Posterior cingulate gyrus (tissue), 11 donors: ENCODE results near the gene PTPRN2.

ENCODE experiments used
- DNase-seq, 10 donors: peaks; one replicate each; pipeline versions ENCODE4 v3.0.0 to v3.0.0-alpha.2; 2020 to 2021; ENCODE audit warnings: mixed read lengths in 3 of 10
- intact Hi-C: fragments of 100-400 bp; cut with DNase I; formaldehyde crosslinking; loops from one replicate; pipeline ENCODE4 v1.15.1; 2023

PTPRN2 gene

DNA sequence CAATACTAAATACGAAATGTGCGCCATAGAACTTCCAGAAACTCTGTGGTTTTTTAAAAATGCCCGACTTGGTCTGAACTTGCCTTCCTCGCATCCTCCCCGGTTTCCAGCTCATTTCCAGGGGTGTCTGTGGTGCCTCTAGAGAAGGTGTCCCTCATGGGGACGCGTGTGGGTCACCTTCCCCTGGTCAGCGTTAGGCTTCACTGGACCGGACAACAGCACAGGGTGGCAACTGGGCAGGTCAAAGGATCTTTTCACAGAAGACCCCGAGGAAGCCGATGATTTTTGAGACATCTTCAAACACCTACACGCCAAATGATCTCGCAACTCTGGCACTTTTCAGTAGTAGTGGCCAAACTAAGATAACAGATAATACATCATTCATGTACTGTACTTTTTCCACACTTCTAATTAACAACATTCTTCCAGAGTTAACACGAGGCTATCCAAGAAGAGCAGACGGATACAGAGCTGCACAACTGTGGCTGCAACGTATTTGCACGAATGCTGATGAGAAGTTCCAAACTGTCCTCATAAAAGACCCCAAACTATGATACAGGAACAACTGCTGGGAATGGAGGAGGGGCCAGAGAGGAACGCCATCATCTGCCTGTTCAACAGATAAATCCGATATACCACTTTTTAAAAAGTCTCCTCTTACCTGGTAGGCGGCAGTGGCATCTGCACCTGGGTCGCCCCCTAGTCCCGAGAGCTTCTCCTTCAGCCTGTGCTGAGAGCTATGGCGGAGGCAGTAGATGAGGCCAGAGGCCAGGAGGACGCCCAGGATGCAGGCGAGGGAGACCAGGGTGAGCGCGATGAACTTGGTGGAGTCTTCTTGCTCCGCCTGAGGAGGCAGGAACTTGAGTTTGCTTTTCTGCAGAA, 905.3 kb downstream of the PTPRN2 start:
- intact Hi-C loops: loop anchor here (10.0 kb wide), 2 partner anchors 78 to 248 kb away; no protein-coding TSS in a partner anchor

DNA sequence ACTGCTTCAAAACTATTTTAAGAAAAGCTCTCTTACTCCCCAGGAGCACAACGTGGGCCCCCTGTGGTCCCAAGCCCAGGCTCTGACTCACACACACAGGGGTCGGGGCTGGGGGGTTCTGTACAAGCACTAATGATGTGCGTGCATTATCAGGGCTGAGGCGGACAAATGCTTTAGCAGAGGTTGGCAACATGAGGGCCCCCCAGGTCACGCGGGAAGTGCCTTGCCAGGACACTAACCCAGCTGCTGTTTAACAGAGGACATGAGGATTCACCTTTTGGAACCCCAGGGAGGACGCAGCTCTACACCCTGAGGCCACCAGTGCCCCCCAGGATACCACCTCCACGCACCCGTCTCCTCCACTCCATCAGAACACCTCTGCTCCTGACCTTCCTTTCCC, 908.0 kb downstream of the PTPRN2 start:
- peak in 2 of 10 donors; percentile 2 to 62 for DNase-seq
- intact Hi-C loops: loop anchor here (10.0 kb wide), 2 partner anchors 75 to 245 kb away; no protein-coding TSS in a partner anchor

More for the DNA sequence above, 905.3 kb downstream of the PTPRN2 start:
- peak in 3 of 10 donors; percentile 4 to 56 (median 48) for DNase-seq

DNA sequence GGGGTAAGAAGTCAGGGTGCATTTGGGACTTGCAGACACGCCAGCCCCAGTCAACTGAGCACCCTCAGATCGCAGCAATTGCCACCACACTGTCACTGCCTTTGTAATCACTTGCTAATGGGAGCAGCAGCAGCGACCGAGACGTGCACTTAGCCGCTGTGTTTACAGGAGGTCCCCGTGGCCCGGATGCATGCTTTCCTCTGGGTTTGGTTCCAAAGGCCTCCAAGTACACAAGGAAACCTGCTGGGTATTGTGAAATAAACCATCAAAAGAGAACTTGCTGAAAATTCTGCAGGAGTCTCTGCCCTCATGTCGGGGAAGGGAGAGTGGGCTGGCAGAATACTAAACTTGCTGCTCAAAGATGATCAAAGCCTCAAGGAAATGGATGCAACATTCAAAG, 909.1 kb downstream of the PTPRN2 start:
- intact Hi-C loops: no loop called here
- DNase-seq: peak in 5 of 10 donors; percentile 14 to 81 (median 64)

DNA sequence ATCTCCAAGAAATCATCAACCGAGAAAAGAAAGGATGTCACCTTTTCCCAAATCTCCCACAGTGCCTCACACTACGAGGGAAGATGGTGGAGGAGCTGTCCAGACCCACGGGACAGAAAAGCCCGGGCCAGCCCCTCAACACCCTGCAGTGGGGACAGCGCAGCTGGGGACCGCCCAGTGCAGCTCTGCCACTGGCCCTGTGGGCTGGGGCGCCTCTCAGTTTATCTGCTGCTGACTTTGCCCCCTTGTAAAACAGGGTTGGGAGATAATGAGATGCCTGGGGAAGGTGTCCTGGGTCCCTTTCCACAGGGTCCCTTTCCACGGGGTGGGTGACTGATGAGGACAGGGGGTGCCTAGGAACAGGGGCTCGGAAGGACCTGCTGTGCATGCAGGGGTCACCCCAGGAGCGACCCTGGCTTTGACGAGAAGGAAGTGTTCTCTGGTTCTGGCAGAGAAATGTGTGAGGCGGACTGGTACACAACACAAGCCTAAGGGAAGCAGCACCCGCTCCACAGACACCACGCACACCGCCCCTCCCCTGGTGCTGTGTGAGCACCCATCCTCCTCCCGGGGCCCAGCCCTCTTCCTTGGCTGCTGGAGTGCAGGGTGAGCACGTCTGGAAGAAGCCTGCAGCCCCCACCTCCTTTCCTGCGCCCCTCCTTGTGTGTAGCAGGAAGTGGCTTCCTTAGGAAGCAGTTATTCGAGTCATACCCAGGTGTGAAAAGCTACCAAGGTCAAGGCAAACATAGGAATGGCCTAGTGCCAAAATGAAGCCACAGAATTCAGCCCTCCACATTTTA, 911.0 kb downstream of the PTPRN2 start:
- DNase-seq: peak in 4 of 10 donors; percentile 7 to 71 (median 59)
- intact Hi-C loops: no loop called here

DNA sequence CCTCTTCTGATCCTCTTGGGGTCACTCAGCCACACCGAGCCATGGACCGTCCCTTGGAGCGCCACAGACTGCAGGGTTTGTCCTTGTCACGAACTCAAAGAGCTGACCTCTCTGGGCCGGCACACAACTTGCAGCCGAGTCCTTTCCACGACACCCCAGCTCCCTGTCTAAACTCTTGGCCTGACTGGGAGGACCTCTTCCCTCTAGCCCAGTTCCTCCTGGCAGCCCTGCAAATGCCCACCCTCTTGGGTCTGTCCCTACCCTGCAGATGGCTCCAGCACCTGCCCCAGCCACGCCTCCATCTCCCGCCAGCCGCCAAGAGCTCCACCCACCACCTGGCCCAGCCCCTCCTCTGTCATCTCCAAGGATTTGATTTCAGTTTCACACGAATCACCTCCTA, 911.6 kb downstream of the PTPRN2 start:
- DNase-seq: peak in 4 of 10 donors; percentile 12 to 70 (median 60)
- intact Hi-C loops: no loop called here

DNA sequence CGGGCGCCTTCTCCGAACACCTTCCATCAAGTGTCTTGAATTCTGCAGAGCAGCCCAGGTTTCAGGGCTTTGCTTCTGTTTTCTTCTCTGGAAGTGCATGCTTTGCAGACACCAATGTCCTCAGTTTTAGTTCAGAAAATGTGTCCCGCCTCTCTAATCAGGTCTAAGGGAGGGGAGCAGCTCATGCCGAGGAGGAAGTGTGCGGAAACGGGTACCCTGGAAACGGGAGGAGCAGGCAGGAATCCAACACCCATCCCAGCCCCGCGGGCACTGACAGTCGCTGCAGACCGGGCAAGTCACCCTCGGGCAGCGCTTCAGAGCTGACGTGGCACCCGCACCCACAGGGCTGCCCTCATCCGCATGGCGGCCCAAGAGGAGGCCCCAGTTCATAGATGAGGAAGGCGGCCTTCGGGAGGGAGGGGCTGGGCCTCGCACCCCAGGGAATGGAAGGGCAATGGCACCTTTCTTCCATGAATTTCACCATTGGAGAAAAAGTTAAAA, 912.1 kb downstream of the PTPRN2 start:
- intact Hi-C loops: no loop called here
- peak in 5 of 10 donors; percentile 7 to 83 (median 62) for DNase-seq

DNA sequence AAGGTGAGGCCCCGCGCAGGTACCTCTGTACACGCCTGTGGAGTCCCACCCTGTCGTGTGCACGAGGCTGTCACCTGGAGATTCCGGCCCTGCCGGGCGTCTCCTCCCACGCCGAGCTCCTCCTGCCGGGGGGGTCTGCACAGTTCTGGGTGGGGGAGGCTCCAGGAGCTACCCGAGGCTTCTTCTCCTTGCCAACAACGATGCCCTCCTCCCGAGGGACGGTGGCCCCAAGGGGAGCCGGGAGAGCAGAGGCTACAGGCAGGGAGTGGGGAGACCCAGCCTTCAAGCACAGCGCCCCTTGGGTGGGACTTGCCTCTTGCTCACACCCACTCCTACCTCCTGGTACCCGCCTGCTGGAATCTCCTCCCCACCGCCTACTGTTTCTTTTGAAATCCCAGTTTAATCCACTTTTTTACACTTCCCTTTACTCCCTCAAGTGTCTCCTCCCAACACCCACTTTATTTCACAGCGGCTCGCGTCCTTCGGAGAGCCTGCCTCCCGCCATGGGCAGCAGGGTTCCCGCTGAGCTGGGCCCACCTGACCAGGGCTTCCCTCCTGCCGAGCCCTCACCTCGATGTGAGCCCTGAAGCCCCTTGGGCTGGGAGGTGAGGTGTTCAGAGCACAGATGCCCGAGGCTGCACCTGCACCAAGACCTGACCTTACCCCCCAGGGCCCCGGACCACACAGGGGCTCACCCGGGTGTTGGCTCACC, 912.8 kb downstream of the PTPRN2 start:
- DNase-seq: peak in 4 of 10 donors; percentile 9 to 77 (median 64)

DNA sequence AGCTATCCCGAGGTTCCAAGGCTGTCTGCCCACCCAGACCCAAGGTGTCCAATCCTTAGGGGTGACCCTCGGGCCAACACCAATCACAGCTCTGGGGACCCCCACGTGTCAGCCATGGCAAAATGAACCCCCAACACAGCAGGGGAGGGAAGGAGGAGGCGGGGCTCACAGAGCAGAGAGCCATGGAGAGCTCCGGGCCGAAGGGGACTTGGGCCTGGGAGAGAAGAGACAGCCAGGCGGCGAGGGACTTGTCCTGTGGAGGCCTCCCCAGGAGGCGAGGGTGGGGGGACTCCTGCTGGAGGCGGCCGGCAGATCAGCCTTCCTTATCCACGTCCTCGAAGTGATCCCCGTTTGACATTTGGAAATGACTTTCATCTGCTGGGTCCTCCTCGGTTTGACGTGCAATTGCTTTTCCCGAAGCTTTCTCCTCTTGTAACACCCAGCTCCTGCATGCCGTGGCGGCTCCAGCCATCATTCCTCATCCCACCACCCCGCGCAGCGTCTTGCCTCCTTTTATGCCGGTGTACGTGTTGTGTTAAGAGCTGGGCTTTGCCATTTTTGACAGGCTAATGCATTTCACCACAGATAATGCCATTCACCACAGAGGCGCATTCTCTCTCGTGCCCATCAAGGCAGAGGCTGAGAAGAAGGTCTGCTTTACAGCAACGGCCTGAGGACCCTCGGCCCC, 913.5 kb downstream of the PTPRN2 start:
- peak in 5 of 10 donors; percentile 3 to 78 (median 59) for DNase-seq
- intact Hi-C loops: no loop called here

More for the DNA sequence above, 912.8 kb downstream of the PTPRN2 start:
- intact Hi-C loops: no loop called here

DNA sequence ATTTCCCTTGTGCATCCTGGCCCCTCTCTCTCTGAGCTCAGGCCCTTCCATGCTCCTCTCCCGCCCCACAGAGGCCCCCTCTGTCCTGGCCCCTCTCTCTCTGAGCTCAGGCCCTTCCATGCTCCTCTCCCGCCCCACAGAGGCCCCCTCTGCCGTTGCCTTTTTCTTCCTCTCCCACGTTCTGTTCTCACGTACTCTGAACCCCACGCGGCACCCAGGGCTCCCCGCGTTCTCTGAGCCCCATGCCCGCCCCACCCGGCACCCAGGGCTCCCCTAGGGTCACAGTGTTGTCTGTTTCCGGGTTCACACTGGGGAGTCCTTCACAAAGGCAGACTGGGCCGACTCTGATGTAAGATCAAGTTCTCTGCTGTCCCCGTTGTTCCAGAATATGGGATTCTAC, 914.0 kb downstream of the PTPRN2 start:
- intact Hi-C loops: no loop called here
- peak in 1 of 10 donors; percentile 39 for DNase-seq

DNA sequence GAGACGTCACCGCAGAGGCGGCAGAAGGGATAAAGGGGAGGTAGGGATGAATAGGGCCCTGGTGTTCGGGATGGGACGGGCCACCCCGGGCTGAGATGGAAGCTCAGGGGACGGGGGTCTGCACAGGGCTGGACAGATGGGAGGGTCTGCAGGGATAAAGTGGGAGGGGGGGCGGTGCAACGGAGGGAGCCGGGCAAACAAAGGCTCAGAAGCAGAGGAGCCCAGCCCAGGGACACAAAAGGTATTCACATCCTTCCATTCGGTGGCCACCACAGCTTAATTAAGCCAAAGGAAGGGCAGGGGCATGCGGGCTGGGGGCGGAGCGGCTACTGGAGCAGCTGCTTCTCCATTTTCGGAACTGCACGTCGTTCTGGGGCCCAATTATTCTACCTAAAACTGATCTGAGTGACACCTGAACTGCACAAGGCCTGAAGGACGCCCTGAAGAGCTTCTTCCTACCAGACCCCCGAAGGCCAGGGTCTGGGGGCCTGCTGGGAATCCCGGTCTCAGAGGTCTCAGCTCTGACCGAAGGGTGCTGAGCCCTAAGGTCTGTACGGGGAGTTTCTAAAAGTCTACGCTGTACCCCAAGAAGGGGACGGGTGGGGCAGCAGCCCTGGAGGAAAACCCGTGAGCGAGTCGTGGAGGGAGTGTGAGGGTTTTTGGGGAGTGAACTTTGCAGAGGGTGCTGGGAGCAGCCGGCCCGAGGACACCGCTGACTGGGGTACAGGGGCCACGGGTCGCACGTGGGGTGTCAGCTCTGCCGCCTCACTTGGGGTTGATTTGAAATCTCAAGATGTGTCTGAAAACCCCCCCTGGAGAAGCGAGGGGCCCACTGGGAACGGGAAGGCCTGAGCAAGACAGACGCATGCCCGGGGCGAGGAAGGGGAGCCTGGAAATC, 916.0 kb downstream of the PTPRN2 start:
- intact Hi-C loops: no loop called here
- DNase-seq: peak in 4 of 10 donors; percentile 13 to 68 (median 63)

DNA sequence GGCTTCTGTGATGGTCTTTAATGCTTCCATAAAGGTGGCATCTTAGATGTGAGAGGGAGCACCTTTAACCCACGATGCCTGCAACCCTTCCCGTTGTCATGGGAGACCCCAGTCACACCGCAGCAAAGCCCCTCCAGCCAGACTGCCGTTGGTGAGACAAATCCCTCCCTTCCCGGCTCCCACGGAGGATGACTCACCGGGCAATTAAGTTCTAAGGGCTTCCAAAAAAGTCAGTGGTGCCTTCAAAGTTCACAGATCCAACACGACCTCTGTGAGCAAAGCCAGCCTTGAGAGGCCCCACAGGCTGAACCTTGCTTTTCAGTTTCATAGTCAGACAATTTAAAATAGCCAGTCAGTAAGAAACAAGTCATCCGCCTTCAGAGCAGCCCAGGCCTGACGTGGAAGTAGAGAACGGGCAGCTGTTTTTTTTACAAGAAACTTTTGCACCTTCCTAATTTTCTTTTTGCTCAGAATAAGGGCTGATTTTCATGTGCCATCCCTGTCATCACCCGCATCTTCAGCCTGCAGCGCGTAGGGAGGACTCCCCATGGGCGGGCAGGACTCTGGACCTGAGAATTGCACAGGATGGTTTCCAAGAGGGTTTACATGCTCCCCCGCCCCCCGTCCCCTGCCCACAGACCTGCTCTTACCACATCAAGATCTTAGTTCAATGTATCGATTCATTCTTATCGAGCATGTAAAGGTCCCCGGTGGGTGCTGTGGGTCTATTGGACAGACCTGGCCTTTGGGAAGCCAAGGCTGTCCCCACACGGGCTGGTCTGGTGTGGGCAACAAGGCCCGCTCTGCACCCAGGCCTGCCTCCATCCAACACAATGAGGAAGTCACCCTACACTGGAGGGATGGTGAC, 916.9 kb downstream of the PTPRN2 start:
- DNase-seq: peak in 5 of 10 donors; percentile 11 to 76 (median 47)
- intact Hi-C loops: no loop called here

DNA sequence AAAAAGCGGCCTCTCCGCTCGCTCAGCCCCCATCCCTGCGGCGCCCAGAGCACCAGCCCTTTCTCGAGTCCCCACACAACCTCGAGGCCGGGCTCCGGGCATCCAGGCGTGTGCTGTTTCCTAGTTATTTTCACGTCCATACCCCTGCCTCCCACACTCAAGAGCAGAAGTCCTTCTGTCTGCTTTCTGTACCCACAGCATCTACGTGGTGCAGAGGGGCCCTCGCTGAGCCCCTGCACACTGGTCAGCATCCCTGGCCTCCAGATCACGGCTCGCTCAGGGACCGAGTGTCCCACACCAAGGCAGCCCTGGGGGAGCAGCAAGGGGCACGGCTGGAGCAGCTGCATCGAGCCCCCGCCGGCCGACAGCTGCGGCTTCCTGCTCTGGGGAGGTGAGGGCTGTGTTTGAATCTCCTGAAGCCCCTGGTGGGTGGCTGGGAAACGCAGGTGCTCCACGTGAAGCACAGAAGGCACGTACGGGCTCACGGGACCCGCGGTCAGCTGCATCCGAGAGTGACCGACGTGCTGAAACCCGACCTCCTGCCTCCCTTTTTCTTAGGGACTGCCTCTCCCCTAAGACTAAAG, 917.8 kb downstream of the PTPRN2 start:
- peak in 4 of 10 donors; percentile 17 to 78 (median 68) for DNase-seq
- intact Hi-C loops: no loop called here

DNA sequence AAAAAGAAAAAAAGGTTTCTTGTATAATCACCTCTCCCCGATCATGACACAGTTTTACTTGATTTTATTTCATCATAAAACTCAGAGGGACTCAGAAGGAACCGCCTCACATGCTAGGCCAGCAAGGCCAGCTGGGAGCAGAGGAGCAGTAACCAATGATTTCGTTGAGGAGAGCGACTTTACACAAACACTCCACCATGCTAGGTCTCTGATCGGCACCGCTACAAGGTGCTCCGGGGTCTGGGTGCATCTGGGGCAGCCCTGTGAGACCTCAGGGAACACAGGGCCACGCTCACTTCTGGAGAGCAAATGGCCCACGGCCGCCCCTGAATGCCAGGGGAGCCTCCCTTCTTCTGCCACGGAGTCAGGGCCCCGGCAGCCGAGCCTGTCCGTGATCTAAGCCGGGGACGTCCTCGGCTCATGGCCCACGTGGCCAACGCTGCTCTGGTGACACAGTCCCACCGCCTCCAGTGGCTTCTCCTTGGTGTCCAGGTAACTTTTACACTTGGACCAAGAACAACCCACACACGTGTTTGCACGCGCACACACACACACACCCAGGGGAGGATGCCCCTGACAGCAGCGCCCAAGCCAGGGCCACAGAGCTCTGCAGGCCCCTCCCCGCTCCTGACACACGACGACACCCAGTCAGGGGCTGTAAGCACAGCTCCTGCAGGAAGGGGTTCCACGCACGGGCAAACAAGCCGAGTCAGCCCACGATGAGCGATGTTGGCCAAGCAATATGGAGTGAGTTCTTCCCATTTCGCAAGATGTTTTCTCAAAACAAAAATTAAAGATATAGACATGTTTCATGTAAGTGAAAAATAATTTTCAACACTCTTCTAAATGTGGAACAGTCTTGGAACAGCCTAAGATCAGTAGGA, 918.5 kb downstream of the PTPRN2 start:
- intact Hi-C loops: no loop called here
- peak in 2 of 10 donors; percentile 61 to 62 for DNase-seq

DNA sequence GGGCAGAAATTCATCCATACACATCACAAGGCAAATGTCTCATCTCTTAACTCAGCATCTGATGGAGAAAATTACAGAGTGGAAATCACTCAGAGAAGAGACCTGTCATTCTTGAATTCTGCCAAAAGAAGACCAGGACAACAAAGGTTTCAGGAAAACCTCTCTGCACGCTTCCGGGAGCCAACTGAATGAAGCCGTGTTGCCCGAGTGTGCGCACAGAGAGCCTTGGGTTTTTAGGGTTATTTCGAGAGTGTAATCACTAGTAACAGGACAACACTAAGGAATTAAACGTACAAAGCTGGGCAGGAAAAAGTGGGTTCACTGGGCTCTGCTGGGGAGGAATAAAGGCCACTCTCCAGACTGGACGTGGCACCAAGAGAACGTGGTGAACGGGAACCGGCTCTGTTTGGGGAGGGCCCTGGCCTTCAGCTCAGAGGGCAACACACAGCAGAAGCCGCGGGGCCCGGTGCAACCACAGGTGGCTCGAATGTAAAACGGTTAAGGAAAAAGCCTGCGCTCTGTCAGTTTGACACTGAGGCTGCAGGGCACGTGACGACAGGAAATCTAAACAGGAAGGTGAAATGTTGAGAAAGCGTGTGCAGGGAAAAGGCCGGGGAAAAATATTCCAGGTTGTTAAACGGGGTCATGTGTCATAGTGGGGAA, 919.3 kb downstream of the PTPRN2 start:
- peak in 4 of 10 donors; percentile 0 to 59 (median 50) for DNase-seq
- intact Hi-C loops: no loop called here

DNA sequence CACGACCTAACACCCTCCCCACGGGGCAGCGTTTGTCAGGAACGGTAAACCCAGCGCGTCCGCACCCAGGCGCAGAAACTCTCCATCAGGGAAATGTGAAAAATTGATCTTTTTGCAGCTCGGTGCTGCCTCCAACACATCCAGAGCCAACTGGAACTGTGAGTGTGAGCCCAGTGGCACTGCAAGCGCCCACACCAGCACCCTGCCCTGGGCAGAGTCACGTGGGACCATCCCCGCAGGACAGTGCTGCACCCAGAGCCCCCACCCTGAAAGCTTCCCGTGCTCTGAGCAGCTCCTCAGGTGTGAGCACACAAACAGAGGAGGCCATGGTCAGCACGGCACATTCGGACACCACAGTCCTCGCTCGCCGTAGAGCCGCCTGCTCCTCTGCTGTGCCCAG, 919.9 kb downstream of the PTPRN2 start:
- intact Hi-C loops: no loop called here
- DNase-seq: peak in 4 of 10 donors; percentile 6 to 53 (median 49)

DNA sequence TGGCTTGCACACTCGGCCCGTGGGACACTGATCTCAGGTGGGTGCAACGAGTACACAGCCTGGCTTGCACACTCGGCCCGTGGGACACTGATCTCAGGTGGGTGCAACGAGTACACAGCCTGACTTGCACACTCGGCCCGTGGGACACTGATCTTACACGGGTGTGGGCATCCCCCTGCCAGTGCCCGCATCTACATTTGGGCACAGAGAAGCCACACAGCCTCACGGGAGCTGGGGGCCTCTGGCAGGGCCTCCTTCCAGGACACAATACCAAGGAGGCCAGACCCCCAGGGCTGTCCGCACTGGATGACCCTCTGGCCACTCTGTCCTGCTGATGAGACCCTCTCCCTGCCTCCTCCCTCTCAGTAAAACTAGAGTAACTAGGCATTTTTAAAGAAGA, 920.4 kb downstream of the PTPRN2 start:
- intact Hi-C loops: no loop called here
- DNase-seq: peak in 3 of 10 donors; percentile 9 to 58 (median 29)
